Epithelial cell of esophagus (primary cell): Measurements from ENCODE around the gene SNX5.

Experiments
- DNase-seq: peaks from one replicate; pipeline ENCODE4 v3.0.0; 2010; ENCODE audit warnings: low read depth
- H3K4me3 ChIP-seq: 2 replicates; pipeline ENCODE4 v1.5.1; 2011; ENCODE audit warnings: mild to moderate bottlenecking, low read length, control low read depth
- TF ChIP-seq, protein P1 (sequence below): IDR thresholded peaks from 2 replicates; pipeline ENCODE4 v1.5.1; 2011; ENCODE audit warnings: low read depth, mild to moderate bottlenecking, low read length, control low read depth, inconsistent platforms; ENCODE audit not compliant: insufficient read depth; ENCODE audit errors: missing control alignments

Gene SNX5

DNA sequence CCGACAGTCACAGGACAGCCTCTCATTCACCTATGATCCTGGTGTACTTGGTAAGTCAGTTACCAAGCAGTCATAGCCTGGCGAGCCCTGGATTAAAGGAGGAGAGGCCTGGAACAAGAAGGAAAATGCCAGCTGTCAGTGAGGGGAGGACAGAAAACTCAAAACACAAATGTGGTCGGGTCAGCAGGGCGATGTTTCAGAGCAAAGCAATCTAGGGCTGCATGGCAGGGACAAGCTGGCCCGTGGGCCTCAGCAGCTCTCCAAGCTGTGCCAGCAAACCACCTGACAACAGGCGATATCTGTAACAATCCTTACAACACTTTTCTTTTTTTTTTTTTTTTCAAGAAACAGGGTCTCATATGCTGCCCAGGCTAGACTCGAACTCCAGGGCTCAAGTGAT lies 40.5 kb upstream of the SNX5 start:
- TF ChIP-seq, protein P1, sequence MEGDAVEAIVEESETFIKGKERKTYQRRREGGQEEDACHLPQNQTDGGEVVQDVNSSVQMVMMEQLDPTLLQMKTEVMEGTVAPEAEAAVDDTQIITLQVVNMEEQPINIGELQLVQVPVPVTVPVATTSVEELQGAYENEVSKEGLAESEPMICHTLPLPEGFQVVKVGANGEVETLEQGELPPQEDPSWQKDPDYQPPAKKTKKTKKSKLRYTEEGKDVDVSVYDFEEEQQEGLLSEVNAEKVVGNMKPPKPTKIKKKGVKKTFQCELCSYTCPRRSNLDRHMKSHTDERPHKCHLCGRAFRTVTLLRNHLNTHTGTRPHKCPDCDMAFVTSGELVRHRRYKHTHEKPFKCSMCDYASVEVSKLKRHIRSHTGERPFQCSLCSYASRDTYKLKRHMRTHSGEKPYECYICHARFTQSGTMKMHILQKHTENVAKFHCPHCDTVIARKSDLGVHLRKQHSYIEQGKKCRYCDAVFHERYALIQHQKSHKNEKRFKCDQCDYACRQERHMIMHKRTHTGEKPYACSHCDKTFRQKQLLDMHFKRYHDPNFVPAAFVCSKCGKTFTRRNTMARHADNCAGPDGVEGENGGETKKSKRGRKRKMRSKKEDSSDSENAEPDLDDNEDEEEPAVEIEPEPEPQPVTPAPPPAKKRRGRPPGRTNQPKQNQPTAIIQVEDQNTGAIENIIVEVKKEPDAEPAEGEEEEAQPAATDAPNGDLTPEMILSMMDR = no peak
- no peak overlapping the region for H3K4me3 ChIP-seq
- DNase-seq = no peak

DNA sequence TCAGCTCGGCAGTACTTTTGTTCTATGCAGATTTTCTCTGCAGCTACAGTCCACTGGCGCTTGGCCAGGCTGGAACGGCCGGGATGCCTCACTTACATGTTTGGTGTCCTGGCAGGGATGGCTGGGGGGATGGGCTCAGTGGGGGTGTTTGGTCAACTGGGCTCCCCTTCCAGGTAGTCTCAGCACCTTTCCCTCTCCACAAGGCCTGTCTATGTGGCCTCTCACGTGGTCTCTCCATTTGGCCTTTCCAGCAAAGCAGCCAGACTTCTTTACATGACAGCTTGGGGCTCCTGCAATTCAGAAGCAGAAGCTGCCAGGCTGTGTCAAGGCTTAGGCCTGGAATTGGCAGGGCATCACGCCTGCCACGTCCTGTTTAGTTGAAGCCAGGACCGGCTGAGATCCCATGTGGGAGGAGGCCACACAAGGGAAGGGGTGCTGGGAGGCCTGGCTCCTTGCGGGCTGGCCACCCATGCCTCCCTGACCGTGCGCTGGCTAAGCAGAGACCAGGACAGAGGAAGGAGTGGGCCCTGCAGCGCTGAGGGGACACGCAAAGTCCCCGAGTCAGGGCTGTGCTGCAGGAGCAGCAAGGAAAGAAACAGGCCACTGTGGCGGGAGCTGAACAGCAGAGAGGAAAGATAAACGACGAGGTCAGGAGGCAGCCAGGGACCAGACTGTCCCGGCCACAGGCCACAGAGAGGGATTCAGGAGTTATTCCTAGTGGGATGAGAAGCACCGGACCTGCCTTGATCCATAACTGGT lies 39.1 kb upstream of the SNX5 start:
- no peak for DNase-seq
- no peak overlapping the region for H3K4me3 ChIP-seq
- TF ChIP-seq, protein P1 = no peak

DNA sequence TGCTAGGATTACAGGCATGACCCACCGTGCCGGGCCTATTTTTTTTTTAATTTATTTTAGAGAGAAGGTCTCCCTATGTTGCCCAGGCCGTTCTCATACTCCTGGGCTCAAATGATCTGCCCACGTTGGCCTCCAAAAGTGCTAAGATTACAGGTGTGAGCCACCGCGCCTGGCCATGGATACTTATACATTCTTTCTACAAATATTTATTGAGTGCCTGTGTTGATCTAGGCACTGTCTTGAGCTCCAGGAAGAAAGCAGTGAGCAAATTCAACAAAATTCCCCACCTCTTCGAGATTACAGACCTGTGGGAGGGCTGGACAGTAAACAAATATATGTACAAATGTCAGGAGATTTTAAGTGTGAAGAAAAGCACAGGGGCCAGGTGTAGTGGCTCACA lies 38.1 kb upstream of the SNX5 start:
- TF ChIP-seq, protein P1 = no peak
- H3K4me3 ChIP-seq = no peak overlapping the region
- DNase-seq = no peak

DNA sequence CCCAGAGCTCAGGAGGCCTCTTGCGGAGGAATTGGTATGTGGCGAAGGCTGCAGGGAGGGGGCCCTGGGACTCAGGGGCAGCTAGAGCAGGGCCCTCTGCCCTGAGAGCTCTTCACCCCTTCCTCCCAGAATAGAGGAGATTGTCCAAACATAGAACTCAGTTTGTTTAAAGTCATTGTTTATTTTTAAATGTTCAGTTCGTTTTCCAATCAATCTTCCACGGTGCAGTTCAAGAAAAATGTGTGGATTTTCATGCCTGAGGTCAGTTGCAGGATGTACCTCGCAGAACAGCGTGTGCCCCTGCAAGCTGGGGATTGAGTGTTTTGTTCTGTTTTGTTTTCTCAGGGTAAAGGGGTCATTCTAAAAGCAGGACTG lies 37.4 kb upstream of the SNX5 start:
- no peak for DNase-seq
- TF ChIP-seq, protein P1 = no peak
- H3K4me3 ChIP-seq = no peak overlapping the region

DNA sequence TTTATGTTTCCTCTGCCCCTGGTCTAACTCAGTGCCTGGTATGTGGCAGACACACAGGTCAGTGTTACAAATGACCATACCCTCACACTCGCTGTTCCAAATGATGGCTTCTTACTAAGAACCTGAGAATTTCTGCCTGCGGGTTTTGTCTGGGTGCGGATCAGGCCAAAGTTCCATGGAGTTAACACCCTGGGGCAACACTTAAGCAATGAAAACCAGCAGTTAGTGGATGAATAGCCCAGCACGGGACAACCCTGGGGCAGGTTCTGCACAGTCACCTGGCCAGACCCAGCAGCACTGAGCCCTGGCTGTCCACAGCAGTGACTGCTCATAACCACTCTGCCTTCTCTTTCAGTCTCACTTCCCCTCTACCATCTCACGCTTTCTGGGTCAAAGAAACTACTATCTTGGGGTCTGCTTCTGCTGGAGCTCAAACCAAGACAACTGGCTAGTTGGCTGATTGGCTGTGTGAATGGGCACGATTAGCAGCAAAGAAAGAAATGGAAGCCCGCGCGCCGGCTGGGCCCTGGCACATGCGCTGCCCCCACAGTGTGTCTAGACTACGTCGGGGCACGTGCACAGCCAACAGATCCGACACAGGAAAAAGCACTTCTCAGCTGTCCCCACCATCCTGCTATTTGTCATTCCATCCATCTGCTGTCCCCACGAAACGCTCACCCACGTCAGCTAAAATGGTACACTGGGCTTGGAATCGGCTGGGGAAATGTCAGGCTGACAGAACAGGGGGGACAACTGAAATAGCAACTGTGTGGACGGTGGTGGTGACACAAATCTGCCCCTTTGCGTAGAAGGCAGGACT lies 36.8 kb upstream of the SNX5 start:
- no peak for DNase-seq
- TF ChIP-seq, protein P1 = no peak
- no peak overlapping the region for H3K4me3 ChIP-seq

DNA sequence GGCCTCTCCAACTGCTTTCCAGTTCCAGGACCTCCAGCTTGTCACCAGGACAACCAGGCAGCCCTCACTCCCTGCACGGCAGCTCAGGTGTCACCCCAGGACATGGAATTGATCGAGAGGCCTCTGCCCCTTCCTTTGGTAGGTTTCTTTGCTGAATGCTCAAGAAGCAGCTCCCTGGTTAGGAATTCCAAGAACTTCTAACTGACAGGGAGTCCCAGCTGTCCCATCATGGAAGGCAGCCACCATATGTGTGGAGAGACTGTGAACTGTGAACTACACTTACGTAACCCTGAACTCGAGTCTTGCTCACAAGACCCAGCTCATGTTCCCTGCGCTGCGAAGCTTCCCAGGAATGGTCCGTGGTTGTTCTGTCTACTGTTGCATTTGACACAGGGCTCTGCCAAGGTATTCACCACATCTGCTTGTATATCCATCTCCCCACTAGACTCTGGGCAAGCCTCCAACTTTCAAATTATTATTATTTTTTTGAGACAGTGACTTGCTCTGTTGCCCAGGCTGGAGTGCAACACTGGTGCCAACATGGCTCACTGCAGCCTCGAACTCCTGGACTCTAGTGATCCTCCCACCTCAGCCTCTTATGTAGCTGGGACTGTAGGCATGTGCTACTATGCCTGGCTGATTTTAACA lies 35.9 kb upstream of the SNX5 start:
- H3K4me3 ChIP-seq = no peak overlapping the region
- TF ChIP-seq, protein P1 = no peak
- DNase-seq = no peak
